ENCODE data around the gene SCAMP1.

Gene SCAMP1

GRCh38 chr5:78514427-78515330 lies 154.3 kb downstream of the SCAMP1 start:
- DNase-seq (ENCODE audit: low read depth, low spot score) = no peak

- DNase-seq (ENCODE audit: low read depth, low spot score) = no peak
These were observed 155.3 kb downstream of the SCAMP1 start for GRCh38 chr5:78515670-78516069.

- DNase-seq (ENCODE audit: low read depth, low spot score) = no peak
These were observed 158.2 kb downstream of the SCAMP1 start for GRCh38 chr5:78518365-78519197.

GRCh38 chr5:78519198-78519941 lies 159.0 kb downstream of the SCAMP1 start:
- no peak for DNase-seq (ENCODE audit: low read depth, low spot score)

GRCh38 chr5:78521455-78521854 lies 161.0 kb downstream of the SCAMP1 start:
- DNase-seq (ENCODE audit: low read depth, low spot score) = no peak

GRCh38 chr5:78522476-78523260 lies 162.3 kb downstream of the SCAMP1 start:
- DNase-seq (ENCODE audit: low read depth, low spot score) = no peak

GRCh38 chr5:78523314-78524193 lies 163.1 kb downstream of the SCAMP1 start:
- DNase-seq (ENCODE audit: low read depth, low spot score) = no peak

- no peak for DNase-seq (ENCODE audit: low read depth, low spot score)
These were observed 165.7 kb downstream of the SCAMP1 start for GRCh38 chr5:78526049-78526525.

- DNase-seq (ENCODE audit: low read depth, low spot score) = no peak
These were observed 166.8 kb downstream of the SCAMP1 start for GRCh38 chr5:78527054-78527859.

GRCh38 chr5:78527925-78528324 lies 167.5 kb downstream of the SCAMP1 start:
- DNase-seq (ENCODE audit: low read depth, low spot score) = no peak

Measured in iPS DF 19.7 (cell line).